ENCODE data around the gene CEP95.

CEP95 gene

GRCh38 chr17:64535357-64535756 lies 28.6 kb downstream of the CEP95 start:
- Histone ChIP-seq H3K4me3 (ENCODE audit: low read length) (no peak overlapping the region), H4K20me1 (ENCODE audit: insufficient read depth, low read length) (no peaks in the 10 kb centered on the region), H3K9me2 (replicated peaks; ENCODE audit: insufficient read depth, low read length) (no peaks in the 10 kb centered on the region), H3K9me3 (replicated peaks; ENCODE audit: insufficient read depth, low read length) (no peaks in the 10 kb centered on the region), H2AFZ (ENCODE audit: low read length) (no peak overlapping the region), H3F3A (ENCODE audit: insufficient read depth, low read length) (no peaks in the 10 kb centered on the region), H3K27me3 (replicated peaks; ENCODE audit: insufficient read depth, low read length) (no peaks in the 10 kb centered on the region), H3K4me2 (ENCODE audit: low read depth, low read length) (no peak overlapping the region), H3K4me1 (ENCODE audit: low read length) (no peaks in the 10 kb centered on the region), H3K27ac (ENCODE audit: low read length) (no peak overlapping the region), H3K36me3 (replicated peaks; ENCODE audit: insufficient read depth, low read length) (no peaks in the 10 kb centered on the region; the same call in 1 of the 2 replicates), H3K9ac (ENCODE audit: low read length) (no peak overlapping the region), H3K79me2 (ENCODE audit: low read length) (no peaks in the 10 kb centered on the region)
- TF ChIP-seq EZH2phosphoT487 (IDR thresholded peaks at IDR 0.05; ENCODE audit: low read length) (no peak), CTCF (IDR thresholded peaks at IDR 0.05; ENCODE audit: low read length) (no peak), EZH2 (optimal IDR thresholded peaks at IDR 0.05; ENCODE audit: low read depth, low read length) (no peak)
- DNase-seq, result no peak

GRCh38 chr17:64536913-64537312 lies 30.1 kb downstream of the CEP95 start:
- no peak for TF ChIP-seq EZH2phosphoT487 (IDR thresholded peaks at IDR 0.05; ENCODE audit: low read length)
- TF ChIP-seq EZH2 (optimal IDR thresholded peaks at IDR 0.05; ENCODE audit: low read depth, low read length), result no peak
- TF ChIP-seq CTCF (IDR thresholded peaks at IDR 0.05; ENCODE audit: low read length), result no peak
- Histone ChIP-seq H3K27ac (ENCODE audit: low read length) (no peak overlapping the region), H3K27me3 (replicated peaks; ENCODE audit: insufficient read depth, low read length) (no peaks in the 10 kb centered on the region), H3K9me3 (replicated peaks; ENCODE audit: insufficient read depth, low read length) (no peaks in the 10 kb centered on the region), H3K79me2 (ENCODE audit: low read length) (no peaks in the 10 kb centered on the region), H3K4me1 (ENCODE audit: low read length) (no peaks in the 10 kb centered on the region), H2AFZ (ENCODE audit: low read length) (no peak overlapping the region), H4K20me1 (ENCODE audit: insufficient read depth, low read length) (no peaks in the 10 kb centered on the region), H3F3A (ENCODE audit: insufficient read depth, low read length) (no peaks in the 10 kb centered on the region), H3K4me2 (ENCODE audit: low read depth, low read length) (no peak overlapping the region), H3K4me3 (ENCODE audit: low read length) (no peak overlapping the region), H3K9ac (ENCODE audit: low read length) (no peak overlapping the region), H3K36me3 (replicated peaks; ENCODE audit: insufficient read depth, low read length) (no peaks in the 10 kb centered on the region; the same call in 1 of the 2 replicates), H3K9me2 (replicated peaks; ENCODE audit: insufficient read depth, low read length) (no peaks in the 10 kb centered on the region)
- no peak for DNase-seq

GRCh38 chr17:64537488-64537887 lies 30.7 kb downstream of the CEP95 start:
- TF ChIP-seq EZH2phosphoT487 (IDR thresholded peaks at IDR 0.05; ENCODE audit: low read length) (no peak), EZH2 (optimal IDR thresholded peaks at IDR 0.05; ENCODE audit: low read depth, low read length) (no peak), CTCF (IDR thresholded peaks at IDR 0.05; ENCODE audit: low read length) (no peak)
- Histone ChIP-seq H3K9ac (ENCODE audit: low read length) (no peak overlapping the region), H3K27me3 (replicated peaks; ENCODE audit: insufficient read depth, low read length) (no peaks in the 10 kb centered on the region), H3K4me2 (ENCODE audit: low read depth, low read length) (no peak overlapping the region), H3K4me1 (ENCODE audit: low read length) (no peaks in the 10 kb centered on the region), H3K4me3 (ENCODE audit: low read length) (no peak overlapping the region), H2AFZ (ENCODE audit: low read length) (no peak overlapping the region), H3K79me2 (ENCODE audit: low read length) (no peaks in the 10 kb centered on the region), H3K36me3 (replicated peaks; ENCODE audit: insufficient read depth, low read length) (no peaks in the 10 kb centered on the region; the same call in 1 of the 2 replicates), H3F3A (ENCODE audit: insufficient read depth, low read length) (no peaks in the 10 kb centered on the region), H3K9me3 (replicated peaks; ENCODE audit: insufficient read depth, low read length) (no peaks in the 10 kb centered on the region), H4K20me1 (ENCODE audit: insufficient read depth, low read length) (no peaks in the 10 kb centered on the region), H3K27ac (ENCODE audit: low read length) (no peak overlapping the region), H3K9me2 (replicated peaks; ENCODE audit: insufficient read depth, low read length) (no peaks in the 10 kb centered on the region)
- DNase-seq, result no peak

All from MM.1S (cell line).